Lung (tissue), 12 donors: ENCODE data around the gene CBFB. TPM values are rescaled to one million over a fixed set of nuclear protein-coding genes. Genes with fewer than 3 reads are reported as not detected.
"Not testable (repeated sequence)": the region's sequence is repeated elsewhere in the genome, so short reads cannot be mapped to it uniquely, and the experiment has no call there.

Experiments used
- ATAC-seq: fragments of 200-7000 bp; cut with Tn5 transposase; one replicate; pipeline ENCODE4 v1.9.1; 2020; ENCODE audit warnings: moderate number of reproducible peaks; ENCODE audit not compliant: insufficient read depth, low FRiP score
- DNase-seq, 3 donors: peaks; one replicate each; pipeline ENCODE4 v3.0.0-alpha.2; 2013 to 2017
- H3K27ac ChIP-seq, 2 donors: one replicate each; pipeline ENCODE4 v1.5.1; 2013; ENCODE audit warnings: mild to moderate bottlenecking in 2 of 2, moderate library complexity in 2 of 2, control low read depth in 1 of 2, inconsistent platforms in 1 of 2, low read depth in 1 of 2, low read length in 1 of 2
- H3K27me3 ChIP-seq, 3 donors: one replicate each; pipeline ENCODE4 v1.5.1; 2013; ENCODE audit warnings: low read length in 2 of 3; ENCODE audit not compliant: control insufficient read depth in 3 of 3, insufficient read depth in 3 of 3
- H3K36me3 ChIP-seq, 4 donors: one replicate each; pipeline ENCODE4 v1.5.1; 2013; ENCODE audit warnings: low read length in 4 of 4, mild to moderate bottlenecking in 1 of 4, moderate library complexity in 1 of 4; ENCODE audit not compliant: control insufficient read depth in 4 of 4, insufficient read depth in 4 of 4
- H3K4me1 ChIP-seq, 5 donors: one replicate each; pipeline ENCODE4 v1.5.1; 2013; ENCODE audit warnings: low read length in 5 of 5, mild to moderate bottlenecking in 2 of 5, moderate library complexity in 1 of 5; ENCODE audit not compliant: control insufficient read depth in 5 of 5, insufficient read depth in 5 of 5
- H3K4me3 ChIP-seq: one replicate; pipeline ENCODE4 v1.5.1; 2013; ENCODE audit warnings: mild to moderate bottlenecking, control low read depth, moderate library complexity
- H3K9ac ChIP-seq, 2 donors: one replicate each; pipeline ENCODE4 v1.5.1; 2013; ENCODE audit warnings: low read length in 2 of 2, control low read depth in 1 of 2; ENCODE audit not compliant: insufficient read depth in 1 of 2
- H3K9me3 ChIP-seq, 4 donors: one replicate each; pipeline ENCODE4 v1.5.1; 2013; ENCODE audit warnings: low read length in 3 of 4, mild to moderate bottlenecking in 1 of 4, moderate library complexity in 1 of 4; ENCODE audit not compliant: control insufficient read depth in 4 of 4, insufficient read depth in 3 of 4
- CTCF ChIP-seq: IDR thresholded peaks from 2 replicates; pipeline ENCODE4 v1.5.1; 2012; ENCODE audit warnings: mild to moderate bottlenecking; ENCODE audit errors: control extremely low read depth, extremely low read depth
- WGBS, 2 donors: extraction: QIAGEN DNeasy Blood & Tissue Kit; methylation state at CpG; one replicate each; pipeline ENCODE4 v1.1.7; 2013; 5-methylcytosine and 5-hydroxymethylcytosine counted together
- polyA plus RNA-seq, 2 donors: library from polyadenylated mRNA; stranded (reverse); fragments of 200-250 nt; gene quantifications; one replicate each; pipeline ENCODE4 v1.2.1, GENCODE V29; 2013
- total RNA-seq, 2 donors: library from RNA; depleted of rRNA in 1 of 2; stranded (reverse); fragments of >200 nt in 1 of 2; gene quantifications; one replicate each; pipeline ENCODE4 v1.2.1, GENCODE V29; 2014 to 2021
- donor health status: control.
- donor health status: control.
- donor health status: Bipolar disorder and iron deficiency.
- donor health status: healthy.
- donor health status: DM: yes; HTN: yes; CAD: no.

CBFB gene
- total and polyA plus RNA-seq, 4 donors = 23.3 to 59.4 (median 38.6) TPM

DNA sequence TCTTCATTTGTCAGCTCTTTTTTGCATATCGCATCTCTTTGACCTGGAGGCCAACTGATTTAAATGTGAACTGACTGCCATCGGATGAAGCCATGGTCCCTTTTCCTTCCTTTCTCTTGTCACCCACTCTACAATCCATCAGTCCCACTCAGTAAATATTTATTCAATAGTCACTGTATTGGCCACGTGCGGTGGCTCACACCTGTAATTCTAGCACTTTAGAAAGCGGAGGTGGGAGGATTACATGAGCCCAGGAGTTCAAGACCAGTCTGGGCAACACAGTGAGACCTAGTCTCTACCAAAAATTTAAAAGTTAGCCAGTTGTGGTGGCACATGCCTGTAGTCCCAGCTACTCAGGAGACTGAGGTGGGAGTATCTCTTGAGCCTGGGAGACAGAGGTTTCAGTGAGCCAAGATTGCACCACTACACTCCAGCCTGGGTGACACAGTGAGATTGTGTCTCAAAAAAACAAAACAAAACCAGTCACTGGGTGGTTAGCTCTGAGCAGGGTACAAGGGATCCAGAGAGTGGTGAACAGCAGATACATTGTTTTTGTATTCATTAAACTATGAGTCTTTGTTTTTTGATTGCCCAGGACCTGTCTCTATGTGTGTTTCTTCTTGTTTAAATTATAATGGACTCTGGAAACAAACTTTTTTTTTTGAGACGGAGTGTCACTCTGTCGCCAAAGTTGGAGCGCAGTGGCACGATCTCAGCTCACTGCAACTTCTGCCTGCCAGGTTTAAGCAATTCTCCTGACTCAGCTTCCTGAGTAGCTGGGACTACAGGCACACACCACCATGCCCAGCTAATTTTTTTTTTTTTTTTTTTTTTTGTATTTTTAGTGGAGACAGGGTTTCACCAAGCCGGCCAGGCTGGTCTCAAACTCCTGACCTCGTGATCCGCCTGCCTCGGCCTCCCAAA is 87.7 kb downstream of the CBFB start:
- WGBS, 2 donors = 58 to 71% methylated on average over 13 of the region's 13 CpGs
- peaks cover 0 to 13% (median 4%) of the 10 kb centered on the region in 4 donors for H3K36me3 ChIP-seq
- H3K4me3 ChIP-seq = no peak overlapping the region
- no peak for TF ChIP-seq CTCF
- ATAC-seq = no peak
- DNase-seq = no peak
- no peaks in the 10 kb centered on the region for H3K4me1 ChIP-seq
- no peak overlapping the region for H3K9ac ChIP-seq
- no peaks in the 10 kb centered on the region for H3K27me3 ChIP-seq
- H3K27ac ChIP-seq = no peak overlapping the region
- no peaks in the 10 kb centered on the region for H3K9me3 ChIP-seq

DNA sequence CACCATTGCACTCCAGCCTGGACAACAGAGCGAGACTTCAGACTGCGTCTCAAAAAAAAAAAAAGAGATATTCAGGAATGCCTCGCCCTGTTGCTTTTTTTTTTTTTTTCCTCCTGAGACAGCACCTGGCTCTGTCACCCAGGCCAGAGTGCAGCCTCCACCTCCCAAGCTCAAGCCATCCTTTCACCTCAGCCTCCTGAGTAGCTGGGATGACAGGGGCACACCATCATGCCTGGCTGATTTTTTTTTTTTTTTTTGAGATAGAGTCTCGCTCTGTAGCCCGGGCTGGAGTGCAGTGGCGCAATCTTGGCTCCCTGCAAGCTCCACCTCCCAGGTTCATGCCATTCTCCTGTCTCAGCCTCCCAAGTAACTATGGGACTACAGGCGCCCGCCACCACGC is 88.8 kb downstream of the CBFB start:
- Histone ChIP-seq H3K9me3 (no peaks in the 10 kb centered on the region), H3K4me1 (no peaks in the 10 kb centered on the region), H3K4me3 (no peak overlapping the region), H3K9ac (no peak overlapping the region), H3K27me3 (no peaks in the 10 kb centered on the region), H3K36me3 (peaks cover under 1 to 13% (median 7%) of the 10 kb centered on the region in 4 donors), H3K27ac (no peak overlapping the region)
- ATAC-seq = no peak
- DNase-seq = no peak
- no peak for TF ChIP-seq CTCF
- WGBS, 2 donors = 82 to 96% methylated on average over 7 to 9 of the region's 9 CpGs

DNA sequence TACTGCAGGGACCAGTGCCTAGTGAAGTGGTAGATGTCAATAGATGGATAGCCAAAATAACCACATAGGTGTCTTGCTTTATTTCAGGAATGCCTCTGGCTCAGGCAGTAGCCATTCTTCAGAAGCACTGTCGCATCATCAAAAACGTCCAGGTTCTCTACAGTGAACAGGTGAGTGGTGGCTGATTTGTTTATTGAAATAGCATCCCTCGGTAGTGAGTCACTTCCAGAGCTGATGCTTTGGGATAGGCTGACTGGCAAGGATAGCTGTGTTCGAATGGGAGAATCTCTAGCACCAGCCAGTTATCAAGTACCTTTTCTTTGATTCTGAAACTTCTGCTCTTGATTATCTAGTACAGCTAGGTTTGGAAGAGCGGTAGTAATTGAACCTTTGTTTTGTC is 91.1 kb downstream of the CBFB start:
- Histone ChIP-seq H3K9ac (no peak overlapping the region), H3K9me3 (no peaks in the 10 kb centered on the region), H3K4me1 (no peaks in the 10 kb centered on the region), H3K27me3 (no peaks in the 10 kb centered on the region), H3K4me3 (no peak overlapping the region), H3K36me3 (peaks cover 8 to 21% (median 12%) of the 10 kb centered on the region in 4 donors), H3K27ac (no peak overlapping the region)
- DNase-seq (no peak), ATAC-seq (no peak)
- no peak for TF ChIP-seq CTCF
- WGBS, 2 donors = 89 to 92% methylated on average over 5 of the region's 5 CpGs

DNA sequence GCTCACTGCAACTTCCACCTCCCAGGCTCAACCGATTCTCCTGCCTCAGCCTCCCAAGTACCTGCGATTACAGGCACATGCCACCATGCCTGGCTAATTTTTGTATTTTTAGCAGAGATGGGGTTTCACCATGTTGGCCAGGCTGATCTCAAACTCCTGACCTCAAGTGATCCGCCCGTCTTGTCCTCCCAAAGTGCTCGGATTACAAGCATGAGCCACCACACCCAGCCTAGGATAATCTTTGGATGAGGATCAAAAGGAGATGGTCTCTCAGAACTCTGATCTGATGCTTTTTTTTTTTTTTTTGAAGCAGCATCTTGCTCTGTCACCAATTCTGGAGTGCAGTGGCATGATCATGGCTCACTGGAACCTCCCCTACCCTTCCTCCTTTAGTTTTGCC is 93.8 kb downstream of the CBFB start:
- not testable (repeated sequence) for H3K4me1 ChIP-seq, H3K9ac ChIP-seq, H3K27ac ChIP-seq, ATAC-seq, H3K27me3 ChIP-seq, H3K9me3 ChIP-seq, H3K4me3 ChIP-seq, DNase-seq
- WGBS, 2 donors = 94 to 98% methylated on average over 5 of the region's 5 CpGs
- peaks cover 12 to 31% (median 16%) of the 10 kb centered on the region in 4 donors for H3K36me3 ChIP-seq
